Measurements from ENCODE around the gene IL13RA2. TPM values are rescaled to one million over a fixed set of nuclear protein-coding genes. Genes with fewer than 3 reads are reported as not detected.

The IL13RA2 gene
- polyA plus RNA-seq, 1 of the 3 experiments (the other 2 are of a cell fraction): 8.1 TPM

GRCh38 chrX:115013705-115014104, 3.7 kb downstream of the IL13RA2 start (continued):
- TF ChIP-seq YY1 (IDR thresholded peaks at IDR 0.05; ENCODE audit: low read depth): no peak
- TF ChIP-seq TEAD4 (IDR thresholded peaks at IDR 0.05; ENCODE audit: borderline replicate concordance, insufficient read depth): no peak
- TF ChIP-seq FOSL2 (IDR thresholded peaks at IDR 0.05; ENCODE audit: borderline replicate concordance, low read depth): no peak
- TF ChIP-seq TAF1 (IDR thresholded peaks at IDR 0.05; ENCODE audit: borderline replicate concordance, low read depth, low read length): no peak
- no peak for TF ChIP-seq SMC3 (IDR thresholded peaks at IDR 0.05; ENCODE audit: low read depth, low read length)

DNA sequence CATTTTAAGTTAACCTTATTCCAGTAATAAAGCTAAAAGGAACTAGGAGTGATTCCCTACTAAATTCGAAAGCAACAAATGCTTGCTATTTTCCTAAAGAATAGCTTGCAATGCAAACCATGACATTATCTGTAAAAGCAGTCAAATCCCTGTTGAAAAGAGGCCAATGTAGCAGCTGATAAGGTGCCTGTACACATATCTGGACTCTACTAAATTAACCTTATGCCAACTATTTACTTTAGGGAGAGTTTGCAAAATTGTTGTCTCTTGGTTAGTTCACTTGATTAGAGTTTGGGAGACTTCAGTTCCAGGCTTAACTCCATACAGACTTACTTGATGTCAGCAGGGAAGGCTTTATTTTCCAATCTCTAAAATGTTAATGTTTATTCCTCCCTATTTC, 6.0 kb downstream of the IL13RA2 start:
- TF ChIP-seq REST (IDR thresholded peaks at IDR 0.05; ENCODE audit: low read depth, low read length) (no peak), SMC3 (IDR thresholded peaks at IDR 0.05; ENCODE audit: low read depth, low read length) (no peak), RCOR1 (IDR thresholded peaks at IDR 0.05; ENCODE audit: low read length) (no peak), CHD2 (IDR thresholded peaks at IDR 0.05; ENCODE audit: low read length, partially characterized antibody) (no peak), MAX (IDR thresholded peaks at IDR 0.05; ENCODE audit: low read depth) (no peak), FOSL2 (IDR thresholded peaks at IDR 0.05; ENCODE audit: borderline replicate concordance, low read depth) (no peak), SIN3A (IDR thresholded peaks at IDR 0.05; ENCODE audit: borderline replicate concordance, low read depth, low read length) (no peak), EP300 (IDR thresholded peaks at IDR 0.05; ENCODE audit: borderline replicate concordance in 1 of 2, low read depth in 1 of 2, low read length in 1 of 2) (no peak), GABPA (IDR thresholded peaks at IDR 0.05; ENCODE audit: low read depth) (no peak), NRF1 (IDR thresholded peaks at IDR 0.05; ENCODE audit: low read depth, low read length) (no peak), JUND (IDR thresholded peaks at IDR 0.05) (no peak), YY1 (IDR thresholded peaks at IDR 0.05; ENCODE audit: low read depth) (no peak)
- TF ChIP-seq, protein P1, sequence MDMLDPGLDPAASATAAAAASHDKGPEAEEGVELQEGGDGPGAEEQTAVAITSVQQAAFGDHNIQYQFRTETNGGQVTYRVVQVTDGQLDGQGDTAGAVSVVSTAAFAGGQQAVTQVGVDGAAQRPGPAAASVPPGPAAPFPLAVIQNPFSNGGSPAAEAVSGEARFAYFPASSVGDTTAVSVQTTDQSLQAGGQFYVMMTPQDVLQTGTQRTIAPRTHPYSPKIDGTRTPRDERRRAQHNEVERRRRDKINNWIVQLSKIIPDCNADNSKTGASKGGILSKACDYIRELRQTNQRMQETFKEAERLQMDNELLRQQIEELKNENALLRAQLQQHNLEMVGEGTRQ (IDR thresholded peaks at IDR 0.05; ENCODE audit: borderline replicate concordance, low read depth, low read length): no peak
- TF ChIP-seq, protein P2, sequence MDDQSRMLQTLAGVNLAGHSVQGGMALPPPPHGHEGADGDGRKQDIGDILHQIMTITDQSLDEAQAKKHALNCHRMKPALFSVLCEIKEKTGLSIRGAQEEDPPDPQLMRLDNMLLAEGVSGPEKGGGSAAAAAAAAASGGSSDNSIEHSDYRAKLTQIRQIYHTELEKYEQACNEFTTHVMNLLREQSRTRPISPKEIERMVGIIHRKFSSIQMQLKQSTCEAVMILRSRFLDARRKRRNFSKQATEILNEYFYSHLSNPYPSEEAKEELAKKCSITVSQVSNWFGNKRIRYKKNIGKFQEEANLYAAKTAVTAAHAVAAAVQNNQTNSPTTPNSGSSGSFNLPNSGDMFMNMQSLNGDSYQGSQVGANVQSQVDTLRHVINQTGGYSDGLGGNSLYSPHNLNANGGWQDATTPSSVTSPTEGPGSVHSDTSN (IDR thresholded peaks at IDR 0.05): no peak
- TF ChIP-seq, protein P3, sequence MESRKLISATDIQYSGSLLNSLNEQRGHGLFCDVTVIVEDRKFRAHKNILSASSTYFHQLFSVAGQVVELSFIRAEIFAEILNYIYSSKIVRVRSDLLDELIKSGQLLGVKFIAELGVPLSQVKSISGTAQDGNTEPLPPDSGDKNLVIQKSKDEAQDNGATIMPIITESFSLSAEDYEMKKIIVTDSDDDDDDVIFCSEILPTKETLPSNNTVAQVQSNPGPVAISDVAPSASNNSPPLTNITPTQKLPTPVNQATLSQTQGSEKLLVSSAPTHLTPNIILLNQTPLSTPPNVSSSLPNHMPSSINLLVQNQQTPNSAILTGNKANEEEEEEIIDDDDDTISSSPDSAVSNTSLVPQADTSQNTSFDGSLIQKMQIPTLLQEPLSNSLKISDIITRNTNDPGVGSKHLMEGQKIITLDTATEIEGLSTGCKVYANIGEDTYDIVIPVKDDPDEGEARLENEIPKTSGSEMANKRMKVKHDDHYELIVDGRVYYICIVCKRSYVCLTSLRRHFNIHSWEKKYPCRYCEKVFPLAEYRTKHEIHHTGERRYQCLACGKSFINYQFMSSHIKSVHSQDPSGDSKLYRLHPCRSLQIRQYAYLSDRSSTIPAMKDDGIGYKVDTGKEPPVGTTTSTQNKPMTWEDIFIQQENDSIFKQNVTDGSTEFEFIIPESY (IDR thresholded peaks at IDR 0.05; ENCODE audit: borderline replicate concordance, low read depth): no peak
- TF ChIP-seq, protein P4, sequence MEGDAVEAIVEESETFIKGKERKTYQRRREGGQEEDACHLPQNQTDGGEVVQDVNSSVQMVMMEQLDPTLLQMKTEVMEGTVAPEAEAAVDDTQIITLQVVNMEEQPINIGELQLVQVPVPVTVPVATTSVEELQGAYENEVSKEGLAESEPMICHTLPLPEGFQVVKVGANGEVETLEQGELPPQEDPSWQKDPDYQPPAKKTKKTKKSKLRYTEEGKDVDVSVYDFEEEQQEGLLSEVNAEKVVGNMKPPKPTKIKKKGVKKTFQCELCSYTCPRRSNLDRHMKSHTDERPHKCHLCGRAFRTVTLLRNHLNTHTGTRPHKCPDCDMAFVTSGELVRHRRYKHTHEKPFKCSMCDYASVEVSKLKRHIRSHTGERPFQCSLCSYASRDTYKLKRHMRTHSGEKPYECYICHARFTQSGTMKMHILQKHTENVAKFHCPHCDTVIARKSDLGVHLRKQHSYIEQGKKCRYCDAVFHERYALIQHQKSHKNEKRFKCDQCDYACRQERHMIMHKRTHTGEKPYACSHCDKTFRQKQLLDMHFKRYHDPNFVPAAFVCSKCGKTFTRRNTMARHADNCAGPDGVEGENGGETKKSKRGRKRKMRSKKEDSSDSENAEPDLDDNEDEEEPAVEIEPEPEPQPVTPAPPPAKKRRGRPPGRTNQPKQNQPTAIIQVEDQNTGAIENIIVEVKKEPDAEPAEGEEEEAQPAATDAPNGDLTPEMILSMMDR (IDR thresholded peaks at IDR 0.05): no peak
- no peaks in the 10 kb centered on the region for H3K9me3 ChIP-seq
- ChIA-PET CTCF (interaction anchor here (1.1 kb wide), 1 partner anchor 10 kb away, joined by 3 read pairs; no protein-coding TSS in a partner anchor), POLR2A (no interaction called here)
- H3K9ac ChIP-seq: no peak overlapping the region
- H3K27ac ChIP-seq (ENCODE audit: low read depth in 2 of 2, low read length in 1 of 2): no peak overlapping the region
- no peak overlapping the region for H3K4me2 ChIP-seq
- H4K20me1 ChIP-seq (ENCODE audit: insufficient read depth): no peaks in the 10 kb centered on the region
- H2AFZ ChIP-seq (ENCODE audit: low read depth): no peak overlapping the region
- no peaks in the 10 kb centered on the region for H3K36me3 ChIP-seq (replicated peaks in 1 of 2; ENCODE audit: control insufficient read depth in 1 of 2, insufficient read depth in 2 of 2, low read length in 1 of 2)
- H3K79me2 ChIP-seq (ENCODE audit: insufficient read depth): no peaks in the 10 kb centered on the region
- no peak for DNase-seq
- H3K4me3 ChIP-seq (ENCODE audit: low read depth in 2 of 2, low read length in 1 of 2): no peak overlapping the region
- no peaks in the 10 kb centered on the region for H3K27me3 ChIP-seq (ENCODE audit: insufficient read depth)
- no peaks in the 10 kb centered on the region for H3K4me1 ChIP-seq (ENCODE audit: control insufficient read depth in 1 of 2, insufficient read depth in 2 of 2, low read depth in 1 of 2, low read length in 1 of 2)
- no peaks in the 10 kb centered on the region for H3K9me2 ChIP-seq
- 42% methylated on average over 1 of the region's 1 CpG for WGBS (ENCODE audit: low lambda C conversion rate)
- H3F3A ChIP-seq (replicated peaks; ENCODE audit: insufficient read depth): no peaks in the 10 kb centered on the region
